ENCODE measurements around the gene WDR62. TPM values are rescaled to one million over a fixed set of nuclear protein-coding genes. Genes with fewer than 3 reads are reported as not detected.

WDR62 gene
- total RNA-seq = 10 to 100 TPM in 1 of 4 donors, 1 to 10 TPM in 3; 1.1 to 15.7 (median 2.9) TPM

GRCh38 chr19:36054733-36055686, at the start of gene WDR62:
WDR62 (plus strand) TSS chr19:36054897; CDS start chr19:36054972, 75 bp downstream.
- DNase-seq = peak; percentile 92 to 97 (median 96)
- Histone ChIP-seq H3K9me3 (no peaks in the 10 kb centered on the region), H3K36me3 (no peaks in the 10 kb centered on the region), H3K27ac (peak within 1 kb of the TSS; percentile 87 to 99 (median 95)), H3K4me3 (peak within 1 kb of the TSS; percentile 55 to 85 (median 73)), H3K27me3 (no peaks in the 10 kb centered on the region), H3K4me1 (peaks cover 0 to 21% (median 2%) of the 10 kb centered on the region in 4 donors)
- TF ChIP-seq CTCF (IDR thresholded peaks at IDR 0.05) (no peak), POLR2A (IDR thresholded peaks at IDR 0.05) (no peak)

GRCh38 chr19:36006955-36007354, 47.7 kb upstream of the WDR62 start:
- no peak for DNase-seq
- Histone ChIP-seq H3K4me1 (peaks cover 0 to 12% (median 0%) of the 10 kb centered on the region in 4 donors), H3K4me3 (no peak overlapping the region), H3K27ac (no peak overlapping the region), H3K36me3 (no peaks in the 10 kb centered on the region), H3K27me3 (no peaks in the 10 kb centered on the region), H3K9me3 (no peaks in the 10 kb centered on the region)
- no peak for TF ChIP-seq CTCF (IDR thresholded peaks at IDR 0.05)
- no peak for TF ChIP-seq POLR2A (IDR thresholded peaks at IDR 0.05)

GRCh38 chr19:36008336-36008978, 46.2 kb upstream of the WDR62 start, which contains the start of gene SYNE4:
SYNE4 (minus strand) TSS chr19:36008813; CDS start chr19:36008681, 132 bp downstream.
- Histone ChIP-seq H3K4me3 (peak within 1 kb of the TSS; percentile 25 to 55 (median 42)), H3K36me3 (no peaks in the 10 kb centered on the region), H3K27ac (peak within 1 kb of the TSS; percentile 4 to 54 (median 48)), H3K27me3 (no peaks in the 10 kb centered on the region), H3K4me1 (peaks cover 0 to 19% (median 2%) of the 10 kb centered on the region in 4 donors), H3K9me3 (no peaks in the 10 kb centered on the region)
- peak in 2 of 3 donors; percentile 67 to 70 for DNase-seq
- TF ChIP-seq CTCF (IDR thresholded peaks at IDR 0.05) (no peak), POLR2A (IDR thresholded peaks at IDR 0.05) (peak in 1 of 2 donors; percentile 31)

GRCh38 chr19:36009220-36009619, 45.5 kb upstream of the WDR62 start:
- H3K27ac ChIP-seq = peak overlapping the region; percentile 4 to 54 (median 48)
- no peaks in the 10 kb centered on the region for H3K36me3 ChIP-seq
- H3K4me1 ChIP-seq = peaks cover 0 to 23% (median 2%) of the 10 kb centered on the region in 4 donors
- DNase-seq = peak; percentile 34 to 80 (median 70)
- no peaks in the 10 kb centered on the region for H3K9me3 ChIP-seq
- H3K27me3 ChIP-seq = no peaks in the 10 kb centered on the region
- peak in 1 of 2 donors; percentile 26 for TF ChIP-seq POLR2A (IDR thresholded peaks at IDR 0.05)
- TF ChIP-seq CTCF (IDR thresholded peaks at IDR 0.05) = peak in 1 of 6 experiments; percentile 3
- peak overlapping the region; percentile 25 to 55 (median 42) for H3K4me3 ChIP-seq

GRCh38 chr19:36009633-36010379, 44.9 kb upstream of the WDR62 start:
- peak overlapping the region; percentile 25 to 55 (median 42) for H3K4me3 ChIP-seq
- peak overlapping the region; percentile 4 to 54 (median 48) for H3K27ac ChIP-seq
- peaks cover 0 to 23% (median 6%) of the 10 kb centered on the region in 4 donors for H3K4me1 ChIP-seq
- no peaks in the 10 kb centered on the region for H3K27me3 ChIP-seq
- H3K36me3 ChIP-seq = no peaks in the 10 kb centered on the region
- no peak for DNase-seq
- no peaks in the 10 kb centered on the region for H3K9me3 ChIP-seq
- TF ChIP-seq POLR2A (IDR thresholded peaks at IDR 0.05) (no peak), CTCF (IDR thresholded peaks at IDR 0.05) (no peak)

Measured in Peyer's patch (tissue), 4 donors.